Trophoblast cell (in vitro differentiated cells and primary cell): ENCODE data around the gene KPNA4.

Experiments
- DNase-seq, 2 donors: peaks; one replicate each; pipeline ENCODE4 v3.0.0-alpha.2; 2016
- H2AFZ ChIP-seq: 2 replicates; pipeline ENCODE4 v1.6.1; 2013; ENCODE audit warnings: low read length, moderate library complexity, mild to moderate bottlenecking; ENCODE audit not compliant: insufficient read depth, poor library complexity
- H2AK5ac ChIP-seq: 2 replicates; pipeline ENCODE4 v1.6.1; 2013; ENCODE audit warnings: mild to moderate bottlenecking, low read length
- H2BK120ac ChIP-seq: 2 replicates; pipeline ENCODE4 v1.6.1; 2013; ENCODE audit warnings: low read length, mild to moderate bottlenecking, moderate library complexity; ENCODE audit not compliant: insufficient read depth, poor library complexity
- H2BK12ac ChIP-seq: 2 replicates; pipeline ENCODE4 v1.6.1; 2013; ENCODE audit warnings: mild to moderate bottlenecking, low read length, moderate library complexity
- H2BK5ac ChIP-seq: 2 replicates; pipeline ENCODE4 v1.6.1; 2013; ENCODE audit warnings: low read length, low read depth, moderate library complexity, mild to moderate bottlenecking; ENCODE audit not compliant: poor library complexity
- H3K14ac ChIP-seq: 2 replicates; pipeline ENCODE4 v1.6.1; 2013; ENCODE audit warnings: mild to moderate bottlenecking, low read length
- H3K18ac ChIP-seq: 2 replicates; pipeline ENCODE4 v1.6.1; 2013; ENCODE audit warnings: mild to moderate bottlenecking, low read length
- H3K23ac ChIP-seq: 2 replicates; pipeline ENCODE4 v1.6.1; 2013; ENCODE audit warnings: low read length
- H3K27ac ChIP-seq: 2 replicates; pipeline ENCODE4 v1.5.1; 2013; ENCODE audit warnings: low read depth, mild to moderate bottlenecking, inconsistent platforms, low read length, moderate library complexity
- H3K27me3 ChIP-seq: 2 replicates; pipeline ENCODE4 v1.6.1; 2013; ENCODE audit warnings: inconsistent platforms, mild to moderate bottlenecking, low read length, moderate library complexity; ENCODE audit not compliant: insufficient read depth
- H3K36me3 ChIP-seq, 2 experiments: 1 replicate in 1 of 2; 2 replicates in 1 of 2; pipeline ENCODE4 v1.6.1; 2013; ENCODE audit warnings: low read length in 2 of 2, mild to moderate bottlenecking in 2 of 2, moderate library complexity in 1 of 2; ENCODE audit not compliant: insufficient read depth in 2 of 2, control insufficient read depth in 1 of 2
- H3K4ac ChIP-seq: 2 replicates; pipeline ENCODE4 v1.6.1; 2013; ENCODE audit warnings: low read depth, mild to moderate bottlenecking, low read length, moderate library complexity
- H3K4me1 ChIP-seq, 2 experiments: 1 replicate in 1 of 2; 2 replicates in 1 of 2; pipeline ENCODE4 v1.6.1; 2013; ENCODE audit warnings: low read length in 2 of 2, mild to moderate bottlenecking in 2 of 2, moderate library complexity in 1 of 2; ENCODE audit not compliant: insufficient read depth in 2 of 2, control insufficient read depth in 1 of 2
- H3K4me2 ChIP-seq: 2 replicates; pipeline ENCODE4 v1.6.1; 2013; ENCODE audit warnings: inconsistent platforms, mild to moderate bottlenecking, low read length, moderate library complexity
- H3K4me3 ChIP-seq: 2 replicates; pipeline ENCODE4 v1.5.1; 2013; ENCODE audit warnings: mild to moderate bottlenecking, low read depth, low read length, inconsistent platforms
- H3K79me1 ChIP-seq: one replicate; pipeline ENCODE4 v1.6.1; 2013; ENCODE audit warnings: low read length
- H3K79me2 ChIP-seq: 2 replicates; pipeline ENCODE4 v1.6.1; 2013; ENCODE audit warnings: low read length, mild to moderate bottlenecking; ENCODE audit not compliant: control insufficient read depth, insufficient read depth, poor library complexity
- H3K9ac ChIP-seq: 2 replicates; pipeline ENCODE4 v1.6.1; 2013; ENCODE audit warnings: mild to moderate bottlenecking, low read length
- H3K9me3 ChIP-seq: 2 replicates; pipeline ENCODE4 v1.6.1; 2013; ENCODE audit warnings: low read depth, mild to moderate bottlenecking, control low read depth, inconsistent platforms, low read length; ENCODE audit not compliant: insufficient read depth
- H4K12ac ChIP-seq: 2 replicates; pipeline ENCODE4 v1.6.1; 2013; ENCODE audit warnings: low read depth, mild to moderate bottlenecking, low read length, moderate library complexity
- H4K8ac ChIP-seq: 2 replicates; pipeline ENCODE4 v1.6.1; 2013; ENCODE audit warnings: low read depth, mild to moderate bottlenecking, low read length, moderate library complexity
- H4K91ac ChIP-seq: one replicate; pipeline ENCODE4 v1.6.1; 2013; ENCODE audit warnings: low read depth, mild to moderate bottlenecking, low read length, moderate library complexity
- WGBS: extraction: QIAGEN DNeasy Blood & Tissue Kit; methylation state at CpG from one replicate; pipeline ENCODE4 v1.1.7; 2013; ENCODE audit warnings: missing lambda C conversion rate; ENCODE audit not compliant: insufficient read length, insufficient coverage; ENCODE audit errors: extremely low coverage; 5-methylcytosine and 5-hydroxymethylcytosine counted together

The KPNA4 gene

DNA sequence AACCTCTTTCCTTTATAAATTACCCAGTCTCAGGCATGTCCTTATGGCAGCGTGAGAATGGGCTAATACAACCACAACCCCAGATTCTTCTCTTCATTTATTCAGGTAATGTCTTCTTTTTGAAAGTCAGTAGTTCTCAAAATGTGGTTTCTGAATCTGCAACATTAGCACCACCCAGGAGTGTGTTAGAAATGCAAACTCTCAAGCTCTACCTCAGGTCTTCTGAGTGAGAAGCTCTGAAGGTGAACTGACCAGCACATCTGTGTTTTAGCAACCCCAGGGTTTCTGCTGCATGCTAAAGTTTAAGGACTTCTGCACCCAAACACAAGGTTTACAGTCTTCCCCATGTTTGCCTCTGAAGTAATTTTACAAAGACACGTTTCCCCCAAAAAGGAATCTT lies 93.5 kb downstream of the KPNA4 start:
- Histone ChIP-seq H3K4me2 (no peak overlapping the region), H3K14ac (no peak overlapping the region), H4K12ac (no peak overlapping the region), H2AFZ (no peak overlapping the region), H2BK120ac (no peak overlapping the region), H3K4ac (no peak overlapping the region), H3K18ac (no peak overlapping the region), H3K9me3 (peaks cover 4% of the 10 kb centered on the region), H3K36me3 (no peaks in the 10 kb centered on the region), H3K9ac (no peak overlapping the region), H3K4me1 (no peaks in the 10 kb centered on the region), H3K23ac (no peak overlapping the region), H3K4me3 (no peak overlapping the region), H3K27me3 (no peaks in the 10 kb centered on the region), H2BK12ac (no peak overlapping the region), H2BK5ac (no peak overlapping the region), H4K91ac (no peak overlapping the region), H3K27ac (no peak overlapping the region), H2AK5ac (no peak overlapping the region), H4K8ac (no peak overlapping the region), H3K79me1 (no peaks in the 10 kb centered on the region), H3K79me2 (no peaks in the 10 kb centered on the region)
- no peak for DNase-seq
- WGBS = no CpG with 5 or more reads among the region's 2 CpGs

DNA sequence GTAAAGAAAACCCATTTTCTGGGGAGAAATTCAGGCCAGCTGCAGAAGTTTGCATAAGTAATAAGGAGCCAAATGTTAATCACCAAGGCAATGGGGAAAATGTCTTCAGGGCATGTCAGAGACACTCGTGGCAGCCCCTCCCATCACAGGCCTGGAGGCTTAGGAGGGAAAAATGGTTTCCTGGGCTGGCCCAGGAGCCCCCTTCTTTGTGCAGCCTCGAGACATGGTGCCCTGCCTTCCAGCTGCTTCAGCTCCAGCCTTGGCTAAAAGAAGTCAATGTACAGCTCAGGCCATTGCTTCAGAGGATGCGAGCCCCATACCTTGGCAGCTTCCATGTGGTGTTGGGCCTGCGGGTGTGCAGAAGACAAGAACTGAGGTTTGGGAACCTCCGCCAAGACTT lies 95.2 kb downstream of the KPNA4 start:
- Histone ChIP-seq H3K4me1 (no peaks in the 10 kb centered on the region), H3K79me1 (no peaks in the 10 kb centered on the region), H2BK120ac (no peak overlapping the region), H4K91ac (no peak overlapping the region), H3K4me2 (no peak overlapping the region), H3K18ac (no peak overlapping the region), H3K9me3 (peaks cover 4% of the 10 kb centered on the region), H3K4me3 (no peak overlapping the region), H3K27ac (no peak overlapping the region), H4K8ac (no peak overlapping the region), H2BK5ac (no peak overlapping the region), H3K79me2 (no peaks in the 10 kb centered on the region), H2AK5ac (no peak overlapping the region), H3K36me3 (no peaks in the 10 kb centered on the region), H3K14ac (no peak overlapping the region), H4K12ac (no peak overlapping the region), H3K23ac (no peak overlapping the region), H3K9ac (no peak overlapping the region), H3K27me3 (no peaks in the 10 kb centered on the region), H3K4ac (no peak overlapping the region), H2AFZ (no peak overlapping the region), H2BK12ac (no peak overlapping the region)
- no CpG with 5 or more reads among the region's 5 CpGs for WGBS
- no peak for DNase-seq

DNA sequence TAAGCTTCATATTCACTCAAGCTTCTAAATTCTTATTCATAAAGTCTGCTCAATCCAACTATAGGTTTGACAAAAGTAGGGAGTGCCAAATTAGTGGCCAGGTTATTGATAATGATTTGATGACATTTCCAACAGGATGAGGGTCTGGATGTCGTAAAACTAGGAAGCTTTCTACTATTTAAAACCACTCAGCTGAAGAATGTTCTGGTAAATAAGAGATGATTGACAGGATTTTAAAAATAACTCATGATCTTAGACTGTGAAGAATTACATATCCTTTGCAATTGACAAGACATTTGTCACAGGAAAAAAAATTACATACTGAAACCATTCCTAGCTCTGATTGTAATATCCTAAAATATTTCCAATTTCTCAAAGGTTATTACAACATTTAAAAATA lies 100.4 kb downstream of the KPNA4 start:
- Histone ChIP-seq H3K4me1 (no peaks in the 10 kb centered on the region), H4K12ac (no peak overlapping the region), H3K4ac (no peak overlapping the region), H2BK12ac (no peak overlapping the region), H3K18ac (no peak overlapping the region), H3K9me3 (peaks cover 3% of the 10 kb centered on the region), H3K23ac (no peak overlapping the region), H3K9ac (no peak overlapping the region), H2AK5ac (no peak overlapping the region), H2BK5ac (no peak overlapping the region), H2BK120ac (no peak overlapping the region), H4K8ac (no peak overlapping the region), H2AFZ (no peak overlapping the region), H3K14ac (no peak overlapping the region), H3K4me3 (no peak overlapping the region), H3K27me3 (no peaks in the 10 kb centered on the region), H3K4me2 (no peak overlapping the region), H3K27ac (no peak overlapping the region), H3K79me2 (no peaks in the 10 kb centered on the region), H4K91ac (no peak overlapping the region), H3K36me3 (no peaks in the 10 kb centered on the region), H3K79me1 (no peaks in the 10 kb centered on the region)
- WGBS = no CpG with 5 or more reads among the region's 1 CpG
- DNase-seq = no peak

DNA sequence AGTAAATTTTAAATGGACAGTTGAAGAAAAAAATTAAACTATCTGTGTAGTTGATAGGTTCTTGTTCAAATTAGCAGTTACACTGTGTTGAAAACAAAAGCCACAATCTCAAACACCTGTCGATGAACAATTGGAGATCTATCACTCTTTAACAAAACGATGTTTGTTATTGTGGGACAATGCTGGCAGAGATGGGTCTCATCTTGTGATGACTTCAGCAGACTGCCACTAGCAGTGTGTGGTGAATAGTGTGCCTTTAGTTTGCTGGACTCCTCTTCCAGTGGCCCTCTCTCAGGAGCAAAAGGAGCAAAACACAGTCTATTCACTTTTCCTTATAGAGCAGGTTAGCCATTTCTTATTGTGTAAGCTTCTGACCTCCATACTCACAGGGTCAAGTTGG lies 101.0 kb downstream of the KPNA4 start:
- no peak overlapping the region for H3K4me3 ChIP-seq
- no peaks in the 10 kb centered on the region for H3K27me3 ChIP-seq
- no peak overlapping the region for H3K27ac ChIP-seq
- no peaks in the 10 kb centered on the region for H3K4me1 ChIP-seq
- H3K14ac ChIP-seq = no peak overlapping the region
- H3K9me3 ChIP-seq = peaks cover 3% of the 10 kb centered on the region
- no peaks in the 10 kb centered on the region for H3K79me1 ChIP-seq
- no peak overlapping the region for H2AK5ac ChIP-seq
- no peak overlapping the region for H2AFZ ChIP-seq
- no peak overlapping the region for H3K18ac ChIP-seq
- no peak overlapping the region for H2BK5ac ChIP-seq
- H3K23ac ChIP-seq = no peak overlapping the region
- H3K36me3 ChIP-seq = no peaks in the 10 kb centered on the region
- H4K12ac ChIP-seq = no peak overlapping the region
- DNase-seq = no peak
- no peak overlapping the region for H3K4ac ChIP-seq
- no peak overlapping the region for H4K8ac ChIP-seq
- no peaks in the 10 kb centered on the region for H3K79me2 ChIP-seq
- H3K9ac ChIP-seq = no peak overlapping the region
- no peak overlapping the region for H3K4me2 ChIP-seq
- WGBS = no CpG with 5 or more reads among the region's 2 CpGs
- no peak overlapping the region for H4K91ac ChIP-seq
- H2BK120ac ChIP-seq = no peak overlapping the region
- H2BK12ac ChIP-seq = no peak overlapping the region
